ENCODE measurements around the gene CYRIA. TPM values are rescaled to one million over a fixed set of nuclear protein-coding genes. Genes with fewer than 3 reads are reported as not detected.

Gene CYRIA
- total RNA-seq, 1 donor from 2014 or later, result 19.3 TPM

DNA sequence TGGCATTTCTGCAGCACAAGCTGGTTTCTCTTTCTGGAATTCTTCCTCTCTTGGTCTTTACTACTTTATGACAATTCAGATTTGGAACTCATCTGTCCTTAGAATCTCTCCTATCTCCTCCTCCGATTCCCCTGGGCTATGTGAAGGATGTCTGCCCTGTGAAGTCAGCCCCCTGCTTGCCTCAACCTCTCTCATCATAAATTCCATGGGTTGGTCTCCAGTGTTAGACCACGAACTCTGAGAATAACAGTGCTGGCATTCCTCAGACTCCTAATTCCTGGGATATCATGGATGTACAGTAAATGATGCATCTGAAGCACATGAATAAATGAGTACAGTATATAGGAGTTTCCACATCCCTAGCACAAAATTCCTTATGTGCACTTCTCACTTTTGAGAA, 21.0 kb upstream of the CYRIA start:
- H3K27me3 Mint-ChIP-seq (ENCODE audit: unreplicated experiment), result peaks cover 4% of the 10 kb centered on the region
- H3K9me3 Mint-ChIP-seq (ENCODE audit: unreplicated experiment), result no peaks in the 10 kb centered on the region
- no peak overlapping the region for H3K4me3 Mint-ChIP-seq (ENCODE audit: unreplicated experiment)
- peaks cover 5% of the 10 kb centered on the region for H3K36me3 Mint-ChIP-seq (ENCODE audit: unreplicated experiment)
- no peak overlapping the region for H3K27ac Mint-ChIP-seq (ENCODE audit: unreplicated experiment)
- no peaks in the 10 kb centered on the region for H3K4me1 Mint-ChIP-seq (ENCODE audit: low read depth, unreplicated experiment)
- no peak for DNase-seq
- TF ChIP-seq, protein P1, sequence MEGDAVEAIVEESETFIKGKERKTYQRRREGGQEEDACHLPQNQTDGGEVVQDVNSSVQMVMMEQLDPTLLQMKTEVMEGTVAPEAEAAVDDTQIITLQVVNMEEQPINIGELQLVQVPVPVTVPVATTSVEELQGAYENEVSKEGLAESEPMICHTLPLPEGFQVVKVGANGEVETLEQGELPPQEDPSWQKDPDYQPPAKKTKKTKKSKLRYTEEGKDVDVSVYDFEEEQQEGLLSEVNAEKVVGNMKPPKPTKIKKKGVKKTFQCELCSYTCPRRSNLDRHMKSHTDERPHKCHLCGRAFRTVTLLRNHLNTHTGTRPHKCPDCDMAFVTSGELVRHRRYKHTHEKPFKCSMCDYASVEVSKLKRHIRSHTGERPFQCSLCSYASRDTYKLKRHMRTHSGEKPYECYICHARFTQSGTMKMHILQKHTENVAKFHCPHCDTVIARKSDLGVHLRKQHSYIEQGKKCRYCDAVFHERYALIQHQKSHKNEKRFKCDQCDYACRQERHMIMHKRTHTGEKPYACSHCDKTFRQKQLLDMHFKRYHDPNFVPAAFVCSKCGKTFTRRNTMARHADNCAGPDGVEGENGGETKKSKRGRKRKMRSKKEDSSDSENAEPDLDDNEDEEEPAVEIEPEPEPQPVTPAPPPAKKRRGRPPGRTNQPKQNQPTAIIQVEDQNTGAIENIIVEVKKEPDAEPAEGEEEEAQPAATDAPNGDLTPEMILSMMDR (IDR thresholded peaks at IDR 0.05; ENCODE audit: partially characterized antibody, unreplicated experiment), result no peak

DNA sequence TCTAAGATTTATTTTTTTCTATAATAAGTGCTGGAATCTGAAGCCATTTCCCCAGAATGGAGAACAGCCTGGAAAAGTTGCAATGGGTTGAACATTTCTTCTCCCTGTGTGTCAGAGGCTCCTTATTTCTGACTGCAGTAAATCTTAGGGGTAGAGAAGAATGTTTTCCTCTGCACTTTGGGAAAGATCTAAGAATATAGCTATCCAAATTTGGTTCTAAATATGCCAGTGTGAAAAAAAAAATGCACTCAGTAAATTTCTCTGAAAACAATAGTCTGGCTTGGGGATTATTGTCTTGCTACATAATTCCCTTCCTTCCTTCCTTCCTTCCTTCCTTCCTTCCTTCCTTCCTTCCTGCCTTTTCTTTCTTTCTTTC, 19.7 kb upstream of the CYRIA start:
- H3K27ac Mint-ChIP-seq (ENCODE audit: unreplicated experiment), result no peak overlapping the region
- TF ChIP-seq, protein P1 (IDR thresholded peaks at IDR 0.05; ENCODE audit: partially characterized antibody, unreplicated experiment), result no peak
- H3K9me3 Mint-ChIP-seq (ENCODE audit: unreplicated experiment), result no peaks in the 10 kb centered on the region
- no peak overlapping the region for H3K4me3 Mint-ChIP-seq (ENCODE audit: unreplicated experiment)
- no peak for DNase-seq
- no peaks in the 10 kb centered on the region for H3K4me1 Mint-ChIP-seq (ENCODE audit: low read depth, unreplicated experiment)
- H3K36me3 Mint-ChIP-seq (ENCODE audit: unreplicated experiment), result peaks cover 5% of the 10 kb centered on the region
- H3K27me3 Mint-ChIP-seq (ENCODE audit: unreplicated experiment), result peaks cover 2% of the 10 kb centered on the region

DNA sequence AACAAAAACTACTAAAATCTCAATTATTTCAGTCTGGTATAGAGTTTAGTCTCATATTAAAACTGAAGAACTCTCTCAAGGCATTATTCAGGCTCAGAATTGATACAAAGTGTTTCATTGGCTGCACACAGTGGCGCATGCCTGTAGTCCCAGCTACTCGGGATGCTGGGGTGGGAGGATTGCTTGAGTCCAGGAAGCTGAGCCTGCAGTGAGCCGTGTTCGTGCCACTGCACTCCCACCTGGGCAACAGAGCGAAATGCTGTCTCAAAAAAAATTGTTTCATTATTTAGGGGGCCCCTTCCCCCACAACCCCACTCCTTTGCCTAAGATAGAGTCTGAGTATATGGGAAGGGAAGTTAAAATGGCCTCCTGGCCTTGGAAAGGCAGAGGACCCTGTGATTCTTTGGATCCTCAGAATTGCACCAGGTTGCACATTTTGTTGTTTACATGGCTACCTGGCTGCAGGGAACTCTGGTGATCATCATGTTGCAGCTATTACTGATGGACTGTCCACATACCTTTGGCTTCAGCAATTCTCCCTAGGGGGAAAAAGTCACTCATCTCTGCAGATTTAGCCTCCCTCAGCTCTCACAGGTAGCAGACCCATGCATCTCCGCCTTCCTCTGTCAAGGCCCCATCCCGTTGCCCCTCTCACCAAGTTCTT, 19.2 kb upstream of the CYRIA start:
- no peak for DNase-seq
- Mint-ChIP-seq H3K36me3 (ENCODE audit: unreplicated experiment) (peaks cover 5% of the 10 kb centered on the region), H3K27ac (ENCODE audit: unreplicated experiment) (no peak overlapping the region), H3K4me1 (ENCODE audit: low read depth, unreplicated experiment) (no peaks in the 10 kb centered on the region), H3K27me3 (ENCODE audit: unreplicated experiment) (peaks cover 2% of the 10 kb centered on the region), H3K4me3 (ENCODE audit: unreplicated experiment) (no peak overlapping the region), H3K9me3 (ENCODE audit: unreplicated experiment) (no peaks in the 10 kb centered on the region)
- TF ChIP-seq, protein P1 (IDR thresholded peaks at IDR 0.05; ENCODE audit: partially characterized antibody, unreplicated experiment), result no peak

GRCh38 chr2:16683576-16683975, 17.9 kb upstream of the CYRIA start:
- Mint-ChIP-seq H3K9me3 (ENCODE audit: unreplicated experiment) (peaks cover 2% of the 10 kb centered on the region), H3K36me3 (ENCODE audit: unreplicated experiment) (peaks cover 5% of the 10 kb centered on the region), H3K4me3 (ENCODE audit: unreplicated experiment) (no peak overlapping the region), H3K27me3 (ENCODE audit: unreplicated experiment) (peaks cover 2% of the 10 kb centered on the region), H3K27ac (ENCODE audit: unreplicated experiment) (no peak overlapping the region), H3K4me1 (ENCODE audit: low read depth, unreplicated experiment) (no peaks in the 10 kb centered on the region)
- TF ChIP-seq, protein P1 (IDR thresholded peaks at IDR 0.05; ENCODE audit: partially characterized antibody, unreplicated experiment), result no peak
- no peak for DNase-seq

GRCh38 chr2:16682431-16683118, 16.9 kb upstream of the CYRIA start:
- no peak for DNase-seq
- Mint-ChIP-seq H3K4me3 (ENCODE audit: unreplicated experiment) (no peak overlapping the region), H3K27me3 (ENCODE audit: unreplicated experiment) (peaks cover 2% of the 10 kb centered on the region), H3K4me1 (ENCODE audit: low read depth, unreplicated experiment) (no peaks in the 10 kb centered on the region), H3K27ac (ENCODE audit: unreplicated experiment) (no peak overlapping the region), H3K36me3 (ENCODE audit: unreplicated experiment) (peaks cover 5% of the 10 kb centered on the region), H3K9me3 (ENCODE audit: unreplicated experiment) (peaks cover 2% of the 10 kb centered on the region)
- TF ChIP-seq, protein P1 (IDR thresholded peaks at IDR 0.05; ENCODE audit: partially characterized antibody, unreplicated experiment), result no peak
